Measurements from ENCODE around the gene HBA2.
"Not testable (repeated sequence)": the region's sequence is repeated elsewhere in the genome, so short reads cannot be mapped to it uniquely, and the experiment has no call there.

Gene HBA2

GRCh38 chr16:159136-159849, 13.4 kb upstream of the HBA2 start:
- DNase-seq, result no peak

- not testable (repeated sequence) for DNase-seq
These were observed 12.4 kb upstream of the HBA2 start for GRCh38 chr16:160242-160641.

- no peak for DNase-seq
These were observed 11.9 kb upstream of the HBA2 start for GRCh38 chr16:160691-161190.

GRCh38 chr16:162271-162991, 10.2 kb upstream of the HBA2 start:
- no peak for DNase-seq

GRCh38 chr16:163139-163538, 9.5 kb upstream of the HBA2 start:
- not testable (repeated sequence) for DNase-seq

GRCh38 chr16:163696-164095, 9.0 kb upstream of the HBA2 start:
- DNase-seq, result not testable (repeated sequence)

GRCh38 chr16:164134-164823, 8.4 kb upstream of the HBA2 start:
- DNase-seq, result not testable (repeated sequence)

GRCh38 chr16:164827-165538, 7.7 kb upstream of the HBA2 start:
- DNase-seq, result no peak

GRCh38 chr16:165539-166374, 6.9 kb upstream of the HBA2 start, which contains the start of gene HBM:
TSS of gene HBM (plus strand) at chr16:165978. CDS start at chr16:165998, 20 bp downstream.
- no peak for DNase-seq

- no peak for DNase-seq
These were observed 6.1 kb upstream of the HBA2 start for GRCh38 chr16:166375-167121.

- DNase-seq, result no peak
These were observed 5.5 kb upstream of the HBA2 start for GRCh38 chr16:167122-167690.

- no peak for DNase-seq
These were observed 4.3 kb upstream of the HBA2 start for GRCh38 chr16:168424-168823.

- DNase-seq, result no peak
These were observed 3.7 kb upstream of the HBA2 start for GRCh38 chr16:169014-169413.

- DNase-seq, result not testable (repeated sequence)
These were observed 2.6 kb upstream of the HBA2 start for GRCh38 chr16:170088-170507.

- DNase-seq, result no peak
These were observed 1.9 kb upstream of the HBA2 start for GRCh38 chr16:170788-171187.

- not testable (repeated sequence) for DNase-seq
These were observed 657 bp downstream of the HBA2 start for GRCh38 chr16:173211-173854.

- DNase-seq, result not testable (repeated sequence)
These were observed 1.5 kb downstream of the HBA2 start for GRCh38 chr16:173928-174769.

GRCh38 chr16:175011-175949, 2.6 kb downstream of the HBA2 start:
- no peak for DNase-seq
